Hepatic stellate cell (primary cell): ENCODE measurements around the gene MUC6.
"Not testable (repeated sequence)": the region's sequence is repeated elsewhere in the genome, so short reads cannot be mapped to it uniquely, and the experiment has no call there.

ENCODE experiments used
- DNase-seq: peaks from one replicate; pipeline ENCODE4 v3.0.0; 2011; ENCODE audit warnings: low spot score

Gene MUC6

GRCh38 chr11:1024597-1025409 is 11.7 kb downstream of the MUC6 start:
- no peak for DNase-seq

GRCh38 chr11:1023811-1024596 is 12.5 kb downstream of the MUC6 start:
- DNase-seq, result no peak

- no peak for DNase-seq
These were observed 13.4 kb downstream of the MUC6 start for GRCh38 chr11:1022908-1023810.

- DNase-seq, result no peak
These were observed 14.1 kb downstream of the MUC6 start for GRCh38 chr11:1022411-1022810.

- no peak for DNase-seq
These were observed 16.2 kb downstream of the MUC6 start for GRCh38 chr11:1020211-1020905.

- DNase-seq, result no peak
These were observed 17.1 kb downstream of the MUC6 start for GRCh38 chr11:1019321-1019910.

- no peak for DNase-seq
These were observed 18.4 kb downstream of the MUC6 start for GRCh38 chr11:1018091-1018490.

- DNase-seq, result no peak
These were observed 19.1 kb downstream of the MUC6 start for GRCh38 chr11:1017269-1018005.

- DNase-seq, result not testable (repeated sequence)
These were observed 19.9 kb downstream of the MUC6 start for GRCh38 chr11:1016610-1017126.

- DNase-seq, result no peak
These were observed 20.5 kb downstream of the MUC6 start for GRCh38 chr11:1015826-1016545.

GRCh38 chr11:1015064-1015463 is 21.5 kb downstream of the MUC6 start:
- DNase-seq, result no peak

GRCh38 chr11:1014276-1014675 is 22.2 kb downstream of the MUC6 start:
- DNase-seq, result no peak

- no peak for DNase-seq
These were observed 22.9 kb downstream of the MUC6 start for GRCh38 chr11:1013631-1013935.

- DNase-seq, result no peak
These were observed 23.5 kb downstream of the MUC6 start for GRCh38 chr11:1012740-1013630.

- DNase-seq, result no peak
These were observed 24.2 kb downstream of the MUC6 start for GRCh38 chr11:1012291-1012690.

GRCh38 chr11:1011320-1011698 is 25.2 kb downstream of the MUC6 start:
- DNase-seq, result no peak

- DNase-seq, result no peak
These were observed 25.8 kb downstream of the MUC6 start for GRCh38 chr11:1010551-1011319.

GRCh38 chr11:1009991-1010390 is 26.5 kb downstream of the MUC6 start:
- no peak for DNase-seq
